Peyer's patch (tissue), 4 donors: ENCODE data around the gene CACNA1B. TPM values are rescaled to one million over a fixed set of nuclear protein-coding genes. Genes with fewer than 3 reads are reported as not detected.

Experiments used
- DNase-seq, 3 donors: peaks; one replicate each; pipeline ENCODE4 v3.0.0-alpha.2; 2017 to 2019
- H3K27ac ChIP-seq, 4 donors: fragments of 200-600 bp; sonication (generic); one replicate each; pipeline ENCODE4 v1.5.1; 2016 to 2019
- H3K27me3 ChIP-seq, 2 donors: fragments of 200-600 bp; sonication (generic); one replicate each; pipeline ENCODE4 v1.5.1; 2019
- H3K36me3 ChIP-seq, 3 donors: fragments of 200-600 bp; sonication (generic); one replicate each; pipeline ENCODE4 v1.5.1; 2016 to 2019
- H3K4me1 ChIP-seq, 4 donors: fragments of 200-600 bp; sonication (generic); one replicate each; pipeline ENCODE4 v1.5.1; 2016 to 2019
- H3K4me3 ChIP-seq, 4 donors: fragments of 200-600 bp; sonication (generic); 1 replicate in 3 of 4; 2 replicates in 1 of 4; pipeline ENCODE4 v1.5.1; 2016 to 2019; ENCODE audit warnings: mild to moderate bottlenecking in 1 of 4
- H3K9me3 ChIP-seq, 4 donors: fragments of 200-600 bp; sonication (generic); one replicate each; pipeline ENCODE4 v1.5.1; 2016 to 2019; ENCODE audit warnings: mild to moderate bottlenecking in 1 of 4
- CTCF ChIP-seq, 6 experiments: fragments of 450-650 bp in 4 of 6; fragments of 200-600 bp in 2 of 6; sonication (generic) in 1 of 6; IDR thresholded peaks; one replicate each; pipeline ENCODE4 v1.5.1; 2017 to 2019; ENCODE audit warnings: antibody characterized with exemption in 6 of 6, mild to moderate bottlenecking in 3 of 6, moderate library complexity in 1 of 6
- POLR2A ChIP-seq, 2 donors: fragments of 450-650 bp; IDR thresholded peaks; one replicate each; pipeline ENCODE4 v1.5.1; 2017; ENCODE audit warnings: antibody characterized with exemption in 2 of 2, mild to moderate bottlenecking in 2 of 2, moderate library complexity in 2 of 2
- total RNA-seq, 4 donors: library from RNA; depleted of rRNA; stranded (reverse); fragments of >200 nt; gene quantifications; one replicate each; pipeline ENCODE4 v1.1.0, GENCODE V29; 2016

Gene CACNA1B
- total RNA-seq, 4 donors from 2014 or later: 0.13 to 0.83 (median 0.38) TPM; not detected in 1

GRCh38 chr9:138009016-138009802 is 131.6 kb downstream of the CACNA1B start:
- TF ChIP-seq CTCF (IDR thresholded peaks at IDR 0.05) (no peak), POLR2A (IDR thresholded peaks at IDR 0.05) (no peak)
- no peak overlapping the region for H3K27ac ChIP-seq
- H3K9me3 ChIP-seq: no peaks in the 10 kb centered on the region
- H3K4me1 ChIP-seq: no peaks in the 10 kb centered on the region
- H3K36me3 ChIP-seq: no peaks in the 10 kb centered on the region
- H3K27me3 ChIP-seq: no peaks in the 10 kb centered on the region
- DNase-seq: peak; percentile 9 to 38 (median 37)
- H3K4me3 ChIP-seq: no peak overlapping the region

DNA sequence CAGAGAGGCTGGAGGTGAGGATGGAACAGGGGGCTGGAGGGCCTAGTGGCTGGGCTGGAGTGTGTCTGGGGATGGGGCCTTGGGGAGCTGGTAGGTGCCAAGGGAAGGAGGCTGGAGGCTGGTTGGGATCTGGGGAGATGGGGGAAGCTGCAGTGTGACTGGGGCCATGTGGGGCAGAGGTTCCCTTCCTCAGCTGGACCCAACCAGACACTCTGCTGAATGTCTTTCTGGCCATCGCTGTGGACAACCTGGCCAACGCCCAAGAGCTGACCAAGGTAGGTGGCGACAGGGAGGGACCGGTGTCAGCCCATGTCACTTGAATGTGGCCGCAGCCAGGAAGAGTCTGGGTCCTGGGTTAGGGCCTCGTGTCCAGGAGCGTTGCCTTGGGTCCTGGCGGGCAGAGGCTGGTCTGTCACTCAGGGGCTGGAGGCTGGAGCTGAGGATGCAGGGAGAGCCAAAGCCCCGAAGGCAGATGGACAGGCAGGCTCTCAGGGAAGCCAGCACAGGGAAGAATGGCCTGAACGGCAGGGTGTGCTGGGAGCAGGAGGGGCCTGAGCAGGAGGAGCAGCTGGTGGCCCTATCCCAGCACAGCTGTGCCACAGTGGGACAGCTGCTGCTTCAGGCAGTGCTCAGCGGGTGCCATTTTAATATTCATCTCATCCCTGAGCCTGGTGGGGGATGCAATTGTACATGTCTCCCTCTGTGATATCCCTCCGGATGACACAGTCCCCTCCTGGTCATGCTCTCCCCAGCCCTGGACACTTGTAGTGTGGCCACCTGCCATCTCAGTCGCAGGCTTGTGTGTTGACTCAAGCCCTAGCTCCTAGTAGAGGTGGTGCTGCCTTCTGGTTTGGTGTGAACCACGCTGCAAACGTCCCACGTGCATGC is 132.5 kb downstream of the CACNA1B start:
- H3K4me1 ChIP-seq: no peaks in the 10 kb centered on the region
- no peak overlapping the region for H3K4me3 ChIP-seq
- TF ChIP-seq CTCF (IDR thresholded peaks at IDR 0.05) (no peak), POLR2A (IDR thresholded peaks at IDR 0.05) (no peak)
- H3K27me3 ChIP-seq: no peaks in the 10 kb centered on the region
- no peak overlapping the region for H3K27ac ChIP-seq
- H3K9me3 ChIP-seq: no peaks in the 10 kb centered on the region
- no peaks in the 10 kb centered on the region for H3K36me3 ChIP-seq
- DNase-seq: peak in 1 of 3 donors; percentile 36

- TF ChIP-seq POLR2A (IDR thresholded peaks at IDR 0.05) (no peak), CTCF (IDR thresholded peaks at IDR 0.05) (no peak)
- H3K27me3 ChIP-seq: no peaks in the 10 kb centered on the region
- no peaks in the 10 kb centered on the region for H3K4me1 ChIP-seq
- H3K9me3 ChIP-seq: no peaks in the 10 kb centered on the region
- no peak overlapping the region for H3K27ac ChIP-seq
- DNase-seq: peak in 1 of 3 donors; percentile 34
- H3K36me3 ChIP-seq: no peaks in the 10 kb centered on the region
- no peak overlapping the region for H3K4me3 ChIP-seq
Observed at GRCh38 chr9:138010861-138011260, 133.3 kb downstream of the CACNA1B start.

DNA sequence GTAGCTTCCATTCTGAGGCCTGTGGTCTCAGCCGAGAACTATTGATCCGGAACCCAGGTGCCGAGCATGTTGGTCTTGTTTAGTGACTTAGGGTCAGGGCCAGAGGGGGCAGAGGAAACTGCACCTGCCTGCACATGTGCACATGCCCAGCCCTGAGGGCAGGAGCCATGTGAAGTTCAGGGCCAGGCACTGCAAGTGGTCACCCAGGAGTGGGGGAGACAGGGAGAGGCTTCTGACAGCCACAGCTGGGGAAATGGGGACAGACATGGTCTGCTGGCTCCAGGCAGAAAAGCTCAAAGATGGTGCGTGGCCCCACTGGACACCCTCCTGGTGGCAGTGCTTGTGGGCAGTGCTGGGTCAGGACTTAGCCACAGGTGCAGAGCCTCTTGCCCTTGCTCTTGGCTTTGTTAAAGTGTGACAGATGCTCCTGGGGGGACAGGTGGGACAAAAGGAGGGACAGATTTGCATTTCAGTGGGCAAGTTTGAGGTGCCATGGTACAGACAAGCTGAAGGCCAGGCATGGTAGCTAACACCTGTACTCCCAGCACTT is 134.4 kb downstream of the CACNA1B start:
- no peak for DNase-seq
- Histone ChIP-seq H3K9me3 (no peaks in the 10 kb centered on the region), H3K4me1 (no peaks in the 10 kb centered on the region), H3K27ac (no peak overlapping the region), H3K27me3 (no peaks in the 10 kb centered on the region), H3K36me3 (no peaks in the 10 kb centered on the region), H3K4me3 (no peak overlapping the region)
- TF ChIP-seq CTCF (IDR thresholded peaks at IDR 0.05) (no peak), POLR2A (IDR thresholded peaks at IDR 0.05) (no peak)

GRCh38 chr9:138013273-138013672 is 135.7 kb downstream of the CACNA1B start:
- no peaks in the 10 kb centered on the region for H3K9me3 ChIP-seq

More at GRCh38 chr9:138013273-138013672, 135.7 kb downstream of the CACNA1B start:
- no peak for TF ChIP-seq POLR2A (IDR thresholded peaks at IDR 0.05)
- TF ChIP-seq CTCF (IDR thresholded peaks at IDR 0.05): no peak
- no peaks in the 10 kb centered on the region for H3K4me1 ChIP-seq
- no peak for DNase-seq
- no peak overlapping the region for H3K27ac ChIP-seq
- no peaks in the 10 kb centered on the region for H3K36me3 ChIP-seq
- H3K27me3 ChIP-seq: no peaks in the 10 kb centered on the region
- H3K4me3 ChIP-seq: no peak overlapping the region
